Ishikawa (cell line): ENCODE results near the gene RBP3.

Experiments used
- CEBPB ChIP-seq: IDR thresholded peaks from 2 replicates; pipeline ENCODE4 v1.6.1; 2012
- CREB1 ChIP-seq: IDR thresholded peaks from 2 replicates; pipeline ENCODE4 v1.6.1; 2012; ENCODE audit warnings: low read depth
- EGR1 ChIP-seq: IDR thresholded peaks from 2 replicates; pipeline ENCODE4 v1.6.1; 2012
- EP300 ChIP-seq: IDR thresholded peaks from 2 replicates; pipeline ENCODE4 v1.6.1; 2012; ENCODE audit warnings: borderline replicate concordance
- FOXM1 ChIP-seq: IDR thresholded peaks from 2 replicates; pipeline ENCODE4 v1.6.1; 2012; ENCODE audit warnings: low read depth, borderline replicate concordance
- NFIC ChIP-seq: IDR thresholded peaks from 2 replicates; pipeline ENCODE4 v1.6.1; 2012
- RAD21 ChIP-seq: IDR thresholded peaks from 2 replicates; pipeline ENCODE4 v1.6.1; 2012; ENCODE audit warnings: low read depth
- TAF1 ChIP-seq: IDR thresholded peaks from 2 replicates; pipeline ENCODE4 v1.6.1; 2012; ENCODE audit warnings: low read depth, mild to moderate bottlenecking
- TCF12 ChIP-seq: IDR thresholded peaks from 2 replicates; pipeline ENCODE4 v1.6.1; 2012; ENCODE audit warnings: low read depth
- YY1 ChIP-seq: IDR thresholded peaks from 2 replicates; pipeline ENCODE4 v1.6.1; 2012; ENCODE audit warnings: low read depth
- ZBTB7A ChIP-seq: IDR thresholded peaks from 2 replicates; pipeline ENCODE4 v1.6.1; 2012; ENCODE audit warnings: low read depth
- TF ChIP-seq, protein P1 (sequence below): IDR thresholded peaks from 2 replicates; pipeline ENCODE4 v1.6.1; 2012; ENCODE audit warnings: low read depth, mild to moderate bottlenecking
- TF ChIP-seq, protein P2 (sequence below): IDR thresholded peaks from 2 replicates; pipeline ENCODE4 v1.6.1; 2012

DNA sequence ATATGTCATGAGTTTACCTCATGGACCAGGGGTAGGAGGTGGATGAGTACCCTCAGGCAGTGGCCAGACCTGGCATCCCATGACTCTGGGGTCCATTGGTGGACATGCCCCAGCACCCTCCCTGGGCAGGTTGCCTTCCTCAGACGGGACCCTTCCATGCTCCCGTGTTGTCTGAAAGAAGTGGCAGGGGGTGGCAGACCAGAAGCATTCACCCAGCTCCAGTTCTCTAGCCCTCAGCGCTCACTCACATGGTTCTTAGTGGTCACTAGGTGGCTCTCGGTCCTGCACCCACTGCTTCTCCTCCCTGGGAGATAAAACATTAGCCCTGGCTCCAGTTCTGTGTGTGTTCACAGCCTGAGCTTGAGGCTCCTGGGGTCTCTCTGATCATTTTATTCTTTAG, 6.0 kb downstream of the RBP3 start:
- TF ChIP-seq TAF1, result no peak
- TF ChIP-seq YY1, result no peak
- TF ChIP-seq ZBTB7A, result no peak
- TF ChIP-seq EP300, result no peak
- no peak for TF ChIP-seq CEBPB
- peak; percentile 32; the same call in 1 of the 2 replicates for TF ChIP-seq RAD21
- TF ChIP-seq, protein P1, sequence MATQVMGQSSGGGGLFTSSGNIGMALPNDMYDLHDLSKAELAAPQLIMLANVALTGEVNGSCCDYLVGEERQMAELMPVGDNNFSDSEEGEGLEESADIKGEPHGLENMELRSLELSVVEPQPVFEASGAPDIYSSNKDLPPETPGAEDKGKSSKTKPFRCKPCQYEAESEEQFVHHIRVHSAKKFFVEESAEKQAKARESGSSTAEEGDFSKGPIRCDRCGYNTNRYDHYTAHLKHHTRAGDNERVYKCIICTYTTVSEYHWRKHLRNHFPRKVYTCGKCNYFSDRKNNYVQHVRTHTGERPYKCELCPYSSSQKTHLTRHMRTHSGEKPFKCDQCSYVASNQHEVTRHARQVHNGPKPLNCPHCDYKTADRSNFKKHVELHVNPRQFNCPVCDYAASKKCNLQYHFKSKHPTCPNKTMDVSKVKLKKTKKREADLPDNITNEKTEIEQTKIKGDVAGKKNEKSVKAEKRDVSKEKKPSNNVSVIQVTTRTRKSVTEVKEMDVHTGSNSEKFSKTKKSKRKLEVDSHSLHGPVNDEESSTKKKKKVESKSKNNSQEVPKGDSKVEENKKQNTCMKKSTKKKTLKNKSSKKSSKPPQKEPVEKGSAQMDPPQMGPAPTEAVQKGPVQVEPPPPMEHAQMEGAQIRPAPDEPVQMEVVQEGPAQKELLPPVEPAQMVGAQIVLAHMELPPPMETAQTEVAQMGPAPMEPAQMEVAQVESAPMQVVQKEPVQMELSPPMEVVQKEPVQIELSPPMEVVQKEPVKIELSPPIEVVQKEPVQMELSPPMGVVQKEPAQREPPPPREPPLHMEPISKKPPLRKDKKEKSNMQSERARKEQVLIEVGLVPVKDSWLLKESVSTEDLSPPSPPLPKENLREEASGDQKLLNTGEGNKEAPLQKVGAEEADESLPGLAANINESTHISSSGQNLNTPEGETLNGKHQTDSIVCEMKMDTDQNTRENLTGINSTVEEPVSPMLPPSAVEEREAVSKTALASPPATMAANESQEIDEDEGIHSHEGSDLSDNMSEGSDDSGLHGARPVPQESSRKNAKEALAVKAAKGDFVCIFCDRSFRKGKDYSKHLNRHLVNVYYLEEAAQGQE, result no peak
- TF ChIP-seq, protein P2, sequence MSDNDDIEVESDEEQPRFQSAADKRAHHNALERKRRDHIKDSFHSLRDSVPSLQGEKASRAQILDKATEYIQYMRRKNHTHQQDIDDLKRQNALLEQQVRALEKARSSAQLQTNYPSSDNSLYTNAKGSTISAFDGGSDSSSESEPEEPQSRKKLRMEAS, result no peak
- TF ChIP-seq FOXM1, result no peak
- no peak for TF ChIP-seq CREB1
- no peak for TF ChIP-seq TCF12
- no peak for TF ChIP-seq EGR1
- TF ChIP-seq NFIC, result no peak
